Uterus (tissue), 4 donors: ENCODE results near the gene MAD1L1. TPM values are rescaled to one million over a fixed set of nuclear protein-coding genes. Genes with fewer than 3 reads are reported as not detected.

Experiments
- DNase-seq, 2 donors: peaks; one replicate each; pipeline ENCODE4 v3.0.0-alpha.2; 2019 to 2020
- H3K27ac ChIP-seq, 2 donors: fragments of 200-600 bp; sonication (generic); 1 replicate in 1 of 2; 2 replicates in 1 of 2; pipeline ENCODE4 v1.5.1; 2016 to 2018
- H3K27me3 ChIP-seq, 2 donors: fragments of 200-600 bp; sonication (generic); one replicate each; pipeline ENCODE4 v1.5.1; 2018 to 2019; ENCODE audit warnings: control low read depth in 1 of 2
- H3K36me3 ChIP-seq, 2 donors: fragments of 200-600 bp; sonication (generic); one replicate each; pipeline ENCODE4 v1.5.1; 2019; ENCODE audit warnings: control low read depth in 1 of 2
- H3K4me1 ChIP-seq, 2 donors: fragments of 200-600 bp; sonication (generic); one replicate each; pipeline ENCODE4 v1.5.1; 2018 to 2019; ENCODE audit warnings: control low read depth in 1 of 2
- H3K4me3 ChIP-seq, 2 donors: fragments of 200-600 bp; sonication (generic); 1 replicate in 1 of 2; 2 replicates in 1 of 2; pipeline ENCODE4 v1.5.1; 2018 to 2019; ENCODE audit warnings: mild to moderate bottlenecking in 1 of 2
- H3K9me3 ChIP-seq, 2 donors: fragments of 200-600 bp; sonication (generic); one replicate each; pipeline ENCODE4 v1.5.1; 2019; ENCODE audit warnings: control low read depth in 1 of 2
- CTCF ChIP-seq, 4 experiments: fragments of 200-600 bp in 2 of 4; fragments of 450-650 bp in 2 of 4; sonication (generic) in 2 of 4; IDR thresholded peaks; one replicate each; pipeline ENCODE4 v1.5.1; 2016 to 2019; ENCODE audit warnings: antibody characterized with exemption in 4 of 4, mild to moderate bottlenecking in 2 of 4, moderate library complexity in 1 of 4
- POLR2A ChIP-seq, 2 donors: fragments of 450-650 bp; IDR thresholded peaks; one replicate each; pipeline ENCODE4 v1.6.1; 2016; ENCODE audit warnings: antibody characterized with exemption in 2 of 2, mild to moderate bottlenecking in 1 of 2, moderate library complexity in 1 of 2
- intact Hi-C: fragments of 100-400 bp; cut with DNase I; formaldehyde crosslinking; loops from one replicate; pipeline ENCODE4 v1.15.1; 2023; ENCODE audit warnings: low total_unique reads
- total RNA-seq, 4 donors: library from RNA; depleted of rRNA in 3 of 4; stranded (reverse); fragments of >200 nt in 3 of 4; gene quantifications; one replicate each; pipeline versions ENCODE4 v1.1.0 to v1.2.4, GENCODE V29; 2014 to 2023
- donor health status: DM: yes; HTN: yes; CAD: no.

The MAD1L1 gene
- total RNA-seq, 4 donors from 2014 or later, result 13.3 to 37.4 (median 33.1) TPM

DNA sequence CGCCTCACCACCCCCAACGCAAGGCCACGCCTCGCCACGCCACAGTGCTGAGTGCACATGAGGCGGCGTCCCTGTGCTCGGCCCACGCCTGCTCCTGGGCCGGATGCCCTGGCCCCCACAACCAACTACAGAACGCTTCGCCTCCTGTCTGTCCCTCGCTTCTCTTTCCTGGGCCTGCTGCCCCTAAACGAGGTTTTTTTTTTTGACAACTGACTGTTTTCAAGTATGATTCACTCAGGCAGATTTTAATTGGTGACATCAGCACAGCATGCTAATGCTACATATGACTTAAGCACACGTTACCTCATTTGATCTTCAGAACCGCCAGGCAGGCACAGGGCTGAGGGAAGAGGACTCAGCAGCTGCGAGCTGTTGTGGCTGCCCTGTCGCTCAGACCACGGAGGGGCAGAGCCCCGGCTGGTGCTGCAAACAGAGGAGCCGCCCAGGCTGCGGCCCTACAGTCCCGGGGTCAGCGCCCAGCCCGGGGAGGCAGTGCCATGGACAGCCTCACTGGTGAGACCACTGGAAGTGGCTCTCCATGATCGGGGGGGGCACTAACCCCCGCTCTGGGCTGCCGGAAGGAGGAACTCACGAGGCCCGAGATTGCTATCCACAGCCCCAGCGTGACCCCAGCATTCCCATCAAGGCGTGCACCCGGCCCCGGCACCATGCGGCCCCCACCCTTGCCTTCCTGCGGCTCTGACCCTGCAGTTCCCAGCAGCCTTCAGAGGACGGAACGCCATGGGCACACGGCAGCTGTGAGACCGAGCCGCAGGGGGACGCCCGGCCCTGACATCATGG, 212.8 kb downstream of the MAD1L1 start:
- Histone ChIP-seq H3K4me1 (no peaks in the 10 kb centered on the region), H3K27ac (peak overlapping the region; percentile 63 to 64), H3K36me3 (no peaks in the 10 kb centered on the region), H3K4me3 (no peak overlapping the region), H3K27me3 (no peaks in the 10 kb centered on the region), H3K9me3 (no peaks in the 10 kb centered on the region)
- peak; percentile 46 to 83 for DNase-seq
- TF ChIP-seq CTCF (IDR thresholded peaks at IDR 0.05), result no peak
- TF ChIP-seq POLR2A (IDR thresholded peaks at IDR 0.05), result no peak
- intact Hi-C loops, result no loop called here

DNA sequence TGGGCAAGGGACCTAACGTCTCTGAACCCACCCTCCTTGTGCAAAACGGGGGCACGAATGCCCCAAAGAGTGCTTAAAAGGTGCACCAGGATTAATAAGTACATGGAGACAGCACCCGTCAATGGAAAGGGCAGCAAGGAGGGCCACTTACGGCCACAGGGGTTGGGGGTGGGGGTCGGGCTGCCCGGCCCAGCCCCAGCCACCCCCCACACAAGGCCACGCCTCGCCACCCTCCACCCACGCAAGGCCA, 213.4 kb downstream of the MAD1L1 start:
- intact Hi-C loops, result no loop called here
- H3K4me1 ChIP-seq, result no peaks in the 10 kb centered on the region
- TF ChIP-seq CTCF (IDR thresholded peaks at IDR 0.05) (no peak), POLR2A (IDR thresholded peaks at IDR 0.05) (no peak)
- H3K36me3 ChIP-seq, result no peaks in the 10 kb centered on the region
- H3K4me3 ChIP-seq, result no peak overlapping the region
- no peak for DNase-seq
- H3K9me3 ChIP-seq, result no peaks in the 10 kb centered on the region
- no peaks in the 10 kb centered on the region for H3K27me3 ChIP-seq
- H3K27ac ChIP-seq, result peak overlapping the region; percentile 63 to 64

- H3K4me3 ChIP-seq, result no peak overlapping the region
- no peaks in the 10 kb centered on the region for H3K36me3 ChIP-seq
- H3K27ac ChIP-seq, result peak overlapping the region; percentile 63 to 64
- no peak for TF ChIP-seq CTCF (IDR thresholded peaks at IDR 0.05)
- TF ChIP-seq POLR2A (IDR thresholded peaks at IDR 0.05), result no peak
- no peaks in the 10 kb centered on the region for H3K9me3 ChIP-seq
- DNase-seq, result peak in 1 of 2 donors; percentile 57
- H3K4me1 ChIP-seq, result no peaks in the 10 kb centered on the region
- intact Hi-C loops, result no loop called here
- no peaks in the 10 kb centered on the region for H3K27me3 ChIP-seq
Observed at GRCh38 chr7:2018569-2019460, 213.9 kb downstream of the MAD1L1 start.

- no peak for DNase-seq
- no peaks in the 10 kb centered on the region for H3K27me3 ChIP-seq
- no peaks in the 10 kb centered on the region for H3K36me3 ChIP-seq
- no peak overlapping the region for H3K4me3 ChIP-seq
- H3K9me3 ChIP-seq, result no peaks in the 10 kb centered on the region
- H3K4me1 ChIP-seq, result no peaks in the 10 kb centered on the region
- intact Hi-C loops, result no loop called here
- TF ChIP-seq POLR2A (IDR thresholded peaks at IDR 0.05) (no peak), CTCF (IDR thresholded peaks at IDR 0.05) (no peak)
- H3K27ac ChIP-seq, result peak overlapping the region; percentile 63 to 64
Observed at GRCh38 chr7:2017914-2018568, 214.7 kb downstream of the MAD1L1 start.
